Measurements from ENCODE around the gene RFNG. TPM values are rescaled to one million over a fixed set of nuclear protein-coding genes. Genes with fewer than 3 reads are reported as not detected.

RFNG gene
- total and polyA plus RNA-seq, 4 donors: 29.1 to 38.2 (median 36.1) TPM

- 1% methylated on average over 77 to 92 of the region's 92 CpGs for WGBS, 2 donors
- H3K27me3 ChIP-seq (ENCODE audit: control insufficient read depth in 3 of 3, insufficient read depth in 3 of 3, low read length in 2 of 3): no peaks in the 10 kb centered on the region
- peak within 1 kb of the TSS; percentile 56 for H3K4me3 ChIP-seq
- H3K4me1 ChIP-seq (ENCODE audit: control insufficient read depth in 5 of 5, insufficient read depth in 5 of 5, low read length in 5 of 5): peaks cover 0 to 13% (median 9%) of the 10 kb centered on the region in 5 donors
- peak within 1 kb of the TSS; percentile 56 to 63 for H3K9ac ChIP-seq (ENCODE audit: insufficient read depth in 1 of 2, low read length in 2 of 2)
- peak within 1 kb of the TSS; percentile 97 to 98 for H3K27ac ChIP-seq (ENCODE audit: low read depth in 1 of 2, low read length in 1 of 2)
- H3K36me3 ChIP-seq (ENCODE audit: control insufficient read depth in 4 of 4, insufficient read depth in 4 of 4, low read length in 4 of 4): peaks cover 0 to 4% (median 0%) of the 10 kb centered on the region in 4 donors
- peak; percentile 59 for TF ChIP-seq CTCF (IDR thresholded peaks at IDR 0.05; ENCODE audit: control extremely low read depth, extremely low read depth)
- DNase-seq (peak; percentile 97 to 98 (median 97)), ATAC-seq (ENCODE audit: insufficient read depth, low FRiP score) (peak; percentile 95)
- H3K9me3 ChIP-seq (ENCODE audit: control insufficient read depth in 4 of 4, insufficient read depth in 3 of 4, low read length in 3 of 4): no peaks in the 10 kb centered on the region
Measured at GRCh38 chr17:82037092-82037888, 14.3 kb downstream of the RFNG start, which contains the start of gene DCXR. TSS of gene DCXR (minus strand) at chr17:82037697. CDS start at chr17:82037682, 15 bp downstream.

- WGBS, 2 donors: 34 to 43% methylated on average over 23 of the region's 23 CpGs
- no peak for ATAC-seq (ENCODE audit: insufficient read depth, low FRiP score)
- TF ChIP-seq CTCF (IDR thresholded peaks at IDR 0.05; ENCODE audit: control extremely low read depth, extremely low read depth): no peak
Measured at GRCh38 chr17:82036634-82037091, 14.9 kb downstream of the RFNG start.

GRCh38 chr17:82035956-82036633, 15.5 kb downstream of the RFNG start:
- Histone ChIP-seq H3K27ac (ENCODE audit: low read depth in 1 of 2, low read length in 1 of 2) (peak overlapping the region; percentile 97 to 98), H3K9ac (ENCODE audit: insufficient read depth in 1 of 2, low read length in 2 of 2) (peak overlapping the region in 1 of 2 donors; percentile 56), H3K4me3 (no peak overlapping the region), H3K27me3 (ENCODE audit: control insufficient read depth in 3 of 3, insufficient read depth in 3 of 3, low read length in 2 of 3) (no peaks in the 10 kb centered on the region), H3K4me1 (ENCODE audit: control insufficient read depth in 5 of 5, insufficient read depth in 5 of 5, low read length in 5 of 5) (peaks cover 0 to 15% (median 9%) of the 10 kb centered on the region in 5 donors), H3K36me3 (ENCODE audit: control insufficient read depth in 4 of 4, insufficient read depth in 4 of 4, low read length in 4 of 4) (peaks cover 0 to 4% (median 0%) of the 10 kb centered on the region in 4 donors), H3K9me3 (ENCODE audit: control insufficient read depth in 4 of 4, insufficient read depth in 3 of 4, low read length in 3 of 4) (no peaks in the 10 kb centered on the region)
- 88 to 90% methylated on average over 18 to 20 of the region's 20 CpGs for WGBS, 2 donors
- ATAC-seq (ENCODE audit: insufficient read depth, low FRiP score): no peak
- no peak for DNase-seq
- no peak for TF ChIP-seq CTCF (IDR thresholded peaks at IDR 0.05; ENCODE audit: control extremely low read depth, extremely low read depth)

More at GRCh38 chr17:82036634-82037091, 14.9 kb downstream of the RFNG start:
- Histone ChIP-seq H3K27me3 (ENCODE audit: control insufficient read depth in 3 of 3, insufficient read depth in 3 of 3, low read length in 2 of 3) (no peaks in the 10 kb centered on the region), H3K9ac (ENCODE audit: insufficient read depth in 1 of 2, low read length in 2 of 2) (peak overlapping the region; percentile 56 to 63), H3K36me3 (ENCODE audit: control insufficient read depth in 4 of 4, insufficient read depth in 4 of 4, low read length in 4 of 4) (peaks cover 0 to 4% (median 0%) of the 10 kb centered on the region in 4 donors), H3K27ac (ENCODE audit: low read depth in 1 of 2, low read length in 1 of 2) (peak overlapping the region; percentile 97 to 98), H3K4me3 (peak overlapping the region; percentile 56), H3K4me1 (ENCODE audit: control insufficient read depth in 5 of 5, insufficient read depth in 5 of 5, low read length in 5 of 5) (peaks cover 0 to 13% (median 9%) of the 10 kb centered on the region in 5 donors), H3K9me3 (ENCODE audit: control insufficient read depth in 4 of 4, insufficient read depth in 3 of 4, low read length in 3 of 4) (no peaks in the 10 kb centered on the region)
- no peak for DNase-seq

Measured in lung (tissue), 12 donors.